ENCODE results near the gene REEP6. TPM values are rescaled to one million over a fixed set of nuclear protein-coding genes. Genes with fewer than 3 reads are reported as not detected.

Gene REEP6
- total RNA-seq, 1 experiment from 2014 or later, result 10.5 TPM

- no peaks in the 10 kb centered on the region for H3K23me2 ChIP-seq (ENCODE audit: insufficient read length, low read depth, low read length, poor library complexity, severe bottlenecking)
- H3K14ac ChIP-seq (ENCODE audit: insufficient read depth, low read length), result no peak overlapping the region; the same call in 1 of the 2 replicates
- Mint-ChIP-seq H3K36me3 (ENCODE audit: insufficient read depth in 1 of 3, low read depth in 3 of 3) (no peaks in the 10 kb centered on the region; a peak in 1 of 7 replicates), H3K9me3 (peaks cover 7 to 16% of the 10 kb centered on the region in 2 experiments), H3K27me3 (ENCODE audit: low read depth) (peaks cover 69% of the 10 kb centered on the region), H3K4me3 (no peak overlapping the region), H3K4me1 (peaks cover under 1 to 10% of the 10 kb centered on the region in 2 experiments; a peak in 3 of 4 replicates), H3K27ac (peak overlapping the region in 1 of 3 experiments; percentile 94; a peak in 1 of 7 replicates)
- no peak overlapping the region for H2AK5ac ChIP-seq (ENCODE audit: insufficient read length, low read length)
- no peak overlapping the region for H3K18ac ChIP-seq (ENCODE audit: insufficient read length, low read depth, low read length)
- H2BK120ac ChIP-seq (ENCODE audit: low read depth, low read length, poor library complexity, severe bottlenecking), result no peak overlapping the region
- no peak overlapping the region for H2BK15ac ChIP-seq (ENCODE audit: low read depth, low read length)
- H3K79me2 ChIP-seq (ENCODE audit: insufficient read depth, low read length), result no peaks in the 10 kb centered on the region
- no peak overlapping the region for H3K56ac ChIP-seq (ENCODE audit: insufficient read length, low read depth, low read length)
- H3K79me1 ChIP-seq (ENCODE audit: insufficient read depth, low read depth, low read length, poor library complexity, severe bottlenecking), result no peaks in the 10 kb centered on the region
- no peaks in the 10 kb centered on the region for H3K9me3 ChIP-seq (ENCODE audit: control insufficient read depth, low read depth, low read length)
- H2BK12ac ChIP-seq (ENCODE audit: insufficient read length, low read depth, low read length), result no peak overlapping the region
- no peak overlapping the region for H4K5ac ChIP-seq (ENCODE audit: insufficient read length, low read depth, low read length)
- no peak overlapping the region for H2BK20ac ChIP-seq (ENCODE audit: low read depth, low read length, poor library complexity, severe bottlenecking)
- no peak overlapping the region for H4K91ac ChIP-seq (ENCODE audit: insufficient read length, low read depth, low read length)
- no peak overlapping the region for H3K4me2 ChIP-seq (ENCODE audit: insufficient read depth, insufficient read length, low read length)
- no peak overlapping the region for H2AFZ ChIP-seq (ENCODE audit: low read length)
- no peak overlapping the region for H3T11ph ChIP-seq (ENCODE audit: low read length)
- no peak overlapping the region for H4K8ac ChIP-seq (replicated peaks; ENCODE audit: insufficient read length, low read depth, low read length)
- no peak overlapping the region for H3K9ac ChIP-seq (ENCODE audit: extremely low read depth, insufficient read length, low read length)
- H4K20me1 ChIP-seq (ENCODE audit: control insufficient read depth, insufficient read depth, insufficient read length), result no peaks in the 10 kb centered on the region
- H3K27ac ChIP-seq (ENCODE audit: insufficient read length, low read depth, low read length), result no peak overlapping the region
- no peak overlapping the region for H3K23ac ChIP-seq (ENCODE audit: insufficient read length, low read depth, low read length)
- no CpG with 5 or more reads among the region's 39 CpGs for WGBS (ENCODE audit: extremely low coverage, insufficient read length, low lambda C conversion rate)
- H2BK5ac ChIP-seq (ENCODE audit: insufficient read length, low read length), result no peak overlapping the region
- TF ChIP-seq, protein P1, sequence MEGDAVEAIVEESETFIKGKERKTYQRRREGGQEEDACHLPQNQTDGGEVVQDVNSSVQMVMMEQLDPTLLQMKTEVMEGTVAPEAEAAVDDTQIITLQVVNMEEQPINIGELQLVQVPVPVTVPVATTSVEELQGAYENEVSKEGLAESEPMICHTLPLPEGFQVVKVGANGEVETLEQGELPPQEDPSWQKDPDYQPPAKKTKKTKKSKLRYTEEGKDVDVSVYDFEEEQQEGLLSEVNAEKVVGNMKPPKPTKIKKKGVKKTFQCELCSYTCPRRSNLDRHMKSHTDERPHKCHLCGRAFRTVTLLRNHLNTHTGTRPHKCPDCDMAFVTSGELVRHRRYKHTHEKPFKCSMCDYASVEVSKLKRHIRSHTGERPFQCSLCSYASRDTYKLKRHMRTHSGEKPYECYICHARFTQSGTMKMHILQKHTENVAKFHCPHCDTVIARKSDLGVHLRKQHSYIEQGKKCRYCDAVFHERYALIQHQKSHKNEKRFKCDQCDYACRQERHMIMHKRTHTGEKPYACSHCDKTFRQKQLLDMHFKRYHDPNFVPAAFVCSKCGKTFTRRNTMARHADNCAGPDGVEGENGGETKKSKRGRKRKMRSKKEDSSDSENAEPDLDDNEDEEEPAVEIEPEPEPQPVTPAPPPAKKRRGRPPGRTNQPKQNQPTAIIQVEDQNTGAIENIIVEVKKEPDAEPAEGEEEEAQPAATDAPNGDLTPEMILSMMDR (conservative IDR thresholded peaks at IDR 0.05), result no peak
- DNase-seq, result no peak
- no peaks in the 10 kb centered on the region for H3K27me3 ChIP-seq (ENCODE audit: insufficient read depth, low read length)
- no peaks in the 10 kb centered on the region for H3K4me1 ChIP-seq (ENCODE audit: insufficient read depth, low read length)
- no peak overlapping the region for H3K4ac ChIP-seq (ENCODE audit: low read depth, low read length)
Observed at GRCh38 chr19:1496714-1497577, 6.0 kb downstream of the REEP6 start.
